HG02642 (cell line): ENCODE measurements around the gene DDX21.
A peak's percentile ranks its signal among the peaks of the same experiment; 100 is the strongest.
"Not testable (repeated sequence)": the region's sequence is repeated elsewhere in the genome, so short reads cannot be mapped to it uniquely, and the experiment has no call there.

Experiments used
- ATAC-seq: cut with Tn5 transposase; IDR thresholded peaks from one replicate; pipeline ENCODE4 v1.9.1; 2021; ENCODE audit warnings: mild to moderate bottlenecking; ENCODE audit not compliant: unreplicated experiment, poor library complexity

The DDX21 gene

GRCh38 chr10:68955832-68956532 lies at the start of gene DDX21:
Gene DDX21, plus strand, starts transcription at chr10:68956170. Its CDS starts 56 bp downstream, at chr10:68956226.
- peak; percentile 91 for ATAC-seq

- no peak for ATAC-seq
Observed at GRCh38 chr10:68924593-68924992, 31.4 kb upstream of the DDX21 start.

GRCh38 chr10:68925489-68925888 lies 30.5 kb upstream of the DDX21 start:
- ATAC-seq, result no peak

GRCh38 chr10:68929157-68929556 lies 26.8 kb upstream of the DDX21 start:
- ATAC-seq, result not testable (repeated sequence)

- ATAC-seq, result not testable (repeated sequence)
Observed at GRCh38 chr10:68929888-68930287, 26.1 kb upstream of the DDX21 start.

GRCh38 chr10:68932860-68933259 lies 23.1 kb upstream of the DDX21 start:
- not testable (repeated sequence) for ATAC-seq

GRCh38 chr10:68934994-68935393 lies 21.0 kb upstream of the DDX21 start:
- no peak for ATAC-seq

- no peak for ATAC-seq
Observed at GRCh38 chr10:68938117-68938516, 17.9 kb upstream of the DDX21 start.

GRCh38 chr10:68938884-68939283 lies 17.1 kb upstream of the DDX21 start:
- ATAC-seq, result no peak

- ATAC-seq, result not testable (repeated sequence)
Observed at GRCh38 chr10:68940917-68941316, 15.1 kb upstream of the DDX21 start.

GRCh38 chr10:68950598-68950997 lies 5.4 kb upstream of the DDX21 start:
- no peak for ATAC-seq

GRCh38 chr10:68954904-68955303 lies 1.1 kb upstream of the DDX21 start:
- ATAC-seq, result no peak

GRCh38 chr10:68955355-68955831 lies 577 bp upstream of the DDX21 start:
- no peak for ATAC-seq

GRCh38 chr10:68957284-68957615 lies 1.3 kb downstream of the DDX21 start:
- no peak for ATAC-seq

GRCh38 chr10:68957654-68958053 lies 1.7 kb downstream of the DDX21 start:
- no peak for ATAC-seq

GRCh38 chr10:68959695-68960527 lies 3.9 kb downstream of the DDX21 start:
- ATAC-seq, result no peak

- no peak for ATAC-seq
Observed at GRCh38 chr10:68963151-68963550, 7.2 kb downstream of the DDX21 start.

- ATAC-seq, result no peak
Observed at GRCh38 chr10:68973975-68974374, 18.0 kb downstream of the DDX21 start.

- ATAC-seq, result not testable (repeated sequence)
Observed at GRCh38 chr10:68975936-68976473, 20.0 kb downstream of the DDX21 start.

- not testable (repeated sequence) for ATAC-seq
Observed at GRCh38 chr10:68979738-68980137, 23.8 kb downstream of the DDX21 start.

GRCh38 chr10:68981074-68981473 lies 25.1 kb downstream of the DDX21 start:
- ATAC-seq, result no peak
